Omental fat pad (tissue), 4 donors: ENCODE measurements around the gene ZNF556. TPM values are rescaled to one million over a fixed set of nuclear protein-coding genes. Genes with fewer than 3 reads are reported as not detected.
"Not testable (repeated sequence)": the region's sequence is repeated elsewhere in the genome, so short reads cannot be mapped to it uniquely, and the experiment has no call there.

Source experiments
- ATAC-seq: fragments of 150-250 bp; one replicate; pipeline ENCODE4 v1.9.1; 2016; ENCODE audit warnings: mild to moderate bottlenecking, moderate library complexity; ENCODE audit not compliant: low FRiP score
- DNase-seq: peaks from one replicate; pipeline ENCODE4 v3.0.0-alpha.2; 2019; ENCODE audit warnings: low spot score
- CTCF ChIP-seq, 3 donors: fragments of 450-650 bp; IDR thresholded peaks; one replicate each; pipeline ENCODE4 v1.5.1; 2016 to 2017; ENCODE audit warnings: antibody characterized with exemption in 3 of 3, mild to moderate bottlenecking in 3 of 3, moderate library complexity in 2 of 3
- total RNA-seq, 4 donors: library from RNA; depleted of rRNA; stranded (reverse); fragments of >200 nt; gene quantifications; one replicate each; pipeline ENCODE4 v1.1.0, GENCODE V29; 2016

ZNF556 gene
- total RNA-seq, 4 donors from 2014 or later, result 0.09 to 1.1 (median 0.31) TPM; not detected in 1

- peak; percentile 41 for ATAC-seq
- DNase-seq, result no peak
- TF ChIP-seq CTCF (IDR thresholded peaks at IDR 0.05), result no peak
These were observed 21.6 kb downstream of the ZNF556 start for GRCh38 chr19:2888731-2889224.

- DNase-seq, ATAC-seq: not testable (repeated sequence)
These were observed 23.4 kb downstream of the ZNF556 start for GRCh38 chr19:2890531-2890930.

GRCh38 chr19:2896694-2897093 is 29.6 kb downstream of the ZNF556 start:
- ATAC-seq (no peak), DNase-seq (no peak)
- no peak for TF ChIP-seq CTCF (IDR thresholded peaks at IDR 0.05)

GRCh38 chr19:2900296-2901252 is 33.4 kb downstream of the ZNF556 start, which contains the start of gene ZNF57:
TSS of gene ZNF57 (plus strand) at chr19:2900928. CDS start at chr19:2901046, 118 bp downstream.
- ATAC-seq (peak; percentile 100), DNase-seq (peak; percentile 98)
- no peak for TF ChIP-seq CTCF (IDR thresholded peaks at IDR 0.05)

- no peak for TF ChIP-seq CTCF (IDR thresholded peaks at IDR 0.05)
- ATAC-seq, result no peak
- DNase-seq, result no peak
These were observed 35.6 kb downstream of the ZNF556 start for GRCh38 chr19:2902590-2903218.

- DNase-seq, ATAC-seq: not testable (repeated sequence)
These were observed 36.2 kb downstream of the ZNF556 start for GRCh38 chr19:2903326-2903725.

GRCh38 chr19:2905918-2906519 is 38.9 kb downstream of the ZNF556 start:
- no peak for ATAC-seq
- TF ChIP-seq CTCF (IDR thresholded peaks at IDR 0.05), result no peak
- DNase-seq, result no peak
